Measurements from ENCODE around the gene GRK1.
A peak's percentile ranks its signal among the peaks of the same experiment; 100 is the strongest.

The GRK1 gene

DNA sequence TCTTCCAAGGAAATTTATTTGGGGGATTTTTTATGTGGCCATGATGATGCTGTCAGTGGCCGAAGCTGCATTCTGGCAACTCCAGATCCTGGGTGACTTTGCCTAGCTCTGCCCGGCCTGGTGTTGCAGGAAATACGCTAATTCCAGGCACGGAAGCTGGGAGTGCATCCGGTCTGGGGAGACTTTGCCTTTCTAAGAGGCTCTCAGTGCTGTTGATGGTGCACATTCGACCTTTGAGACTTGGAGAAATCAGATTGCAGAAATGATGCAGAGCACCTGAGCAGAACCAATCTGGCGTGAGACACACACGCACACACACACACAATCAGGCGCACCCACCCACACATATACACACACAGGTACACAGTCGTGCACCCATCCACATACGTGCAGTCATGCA, 86.2 kb downstream of the GRK1 start:
- TF ChIP-seq, protein P1, sequence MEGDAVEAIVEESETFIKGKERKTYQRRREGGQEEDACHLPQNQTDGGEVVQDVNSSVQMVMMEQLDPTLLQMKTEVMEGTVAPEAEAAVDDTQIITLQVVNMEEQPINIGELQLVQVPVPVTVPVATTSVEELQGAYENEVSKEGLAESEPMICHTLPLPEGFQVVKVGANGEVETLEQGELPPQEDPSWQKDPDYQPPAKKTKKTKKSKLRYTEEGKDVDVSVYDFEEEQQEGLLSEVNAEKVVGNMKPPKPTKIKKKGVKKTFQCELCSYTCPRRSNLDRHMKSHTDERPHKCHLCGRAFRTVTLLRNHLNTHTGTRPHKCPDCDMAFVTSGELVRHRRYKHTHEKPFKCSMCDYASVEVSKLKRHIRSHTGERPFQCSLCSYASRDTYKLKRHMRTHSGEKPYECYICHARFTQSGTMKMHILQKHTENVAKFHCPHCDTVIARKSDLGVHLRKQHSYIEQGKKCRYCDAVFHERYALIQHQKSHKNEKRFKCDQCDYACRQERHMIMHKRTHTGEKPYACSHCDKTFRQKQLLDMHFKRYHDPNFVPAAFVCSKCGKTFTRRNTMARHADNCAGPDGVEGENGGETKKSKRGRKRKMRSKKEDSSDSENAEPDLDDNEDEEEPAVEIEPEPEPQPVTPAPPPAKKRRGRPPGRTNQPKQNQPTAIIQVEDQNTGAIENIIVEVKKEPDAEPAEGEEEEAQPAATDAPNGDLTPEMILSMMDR (IDR thresholded peaks at IDR 0.05) = no peak
- TF ChIP-seq ZFX (IDR thresholded peaks at IDR 0.05; ENCODE audit: borderline replicate concordance) = no peak
- no peak overlapping the region for H3K27ac ChIP-seq

- TF ChIP-seq, protein P1 (IDR thresholded peaks at IDR 0.05) = no peak
- no peak for TF ChIP-seq ZFX (IDR thresholded peaks at IDR 0.05; ENCODE audit: borderline replicate concordance)
Observed at GRCh38 chr13:113754242-113754641, 87.2 kb downstream of the GRK1 start.

DNA sequence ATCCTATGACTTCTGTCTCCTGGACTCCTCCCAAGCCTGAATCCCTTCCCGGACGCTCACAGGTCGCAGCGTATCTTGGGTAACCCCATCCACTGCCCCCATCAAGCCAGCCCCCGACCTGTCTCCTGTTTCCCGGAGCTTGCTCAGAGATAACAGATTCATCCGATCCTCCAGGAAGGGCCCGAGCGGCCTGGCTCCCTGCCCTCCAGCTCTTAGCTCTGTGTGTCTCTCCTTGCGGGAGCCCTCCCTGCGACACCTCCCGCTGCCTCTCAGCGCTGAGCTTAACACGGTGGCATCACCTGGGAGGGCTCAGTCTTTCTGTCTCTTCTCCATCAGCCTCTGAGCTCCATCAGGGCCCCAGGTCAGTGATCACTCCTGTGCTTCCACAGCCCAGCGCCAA, 87.7 kb downstream of the GRK1 start:
- TF ChIP-seq ZFX (IDR thresholded peaks at IDR 0.05; ENCODE audit: borderline replicate concordance) = no peak
- TF ChIP-seq, protein P1 (IDR thresholded peaks at IDR 0.05) = no peak
- no peak overlapping the region for H3K27ac ChIP-seq

More at GRCh38 chr13:113754242-113754641, 87.2 kb downstream of the GRK1 start:
- no peak overlapping the region for H3K27ac ChIP-seq

DNA sequence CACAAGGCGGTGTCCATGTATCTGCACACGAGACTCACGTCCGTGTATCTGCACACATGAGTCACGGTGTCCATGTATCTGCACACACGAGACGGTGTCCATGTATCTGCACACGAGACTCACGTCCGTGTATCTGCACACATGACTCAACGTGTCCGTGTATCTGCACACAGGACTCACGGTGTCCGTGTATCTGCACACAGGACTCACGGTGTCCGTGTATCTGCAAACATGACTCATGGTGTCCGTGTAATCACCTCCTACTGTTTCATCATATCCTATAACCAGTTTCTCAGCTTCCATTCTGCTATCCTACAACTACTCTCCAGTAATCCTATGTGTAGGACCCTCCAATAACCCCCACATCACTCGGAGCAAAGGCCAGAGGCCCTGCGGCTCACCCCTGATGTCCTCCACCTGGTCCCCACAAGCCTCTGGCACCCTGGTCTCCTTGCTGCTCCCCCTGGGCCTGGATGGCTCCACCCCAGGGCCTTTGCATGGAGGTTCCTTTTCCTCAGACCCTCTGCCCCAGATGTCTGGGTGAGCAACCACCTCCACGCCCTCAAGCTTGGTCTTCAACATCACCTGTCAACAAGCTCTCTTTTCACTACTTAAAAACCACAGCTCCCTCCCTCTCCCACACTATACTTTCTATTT, 89.5 kb downstream of the GRK1 start:
- TF ChIP-seq, protein P1 (IDR thresholded peaks at IDR 0.05) = no peak

DNA sequence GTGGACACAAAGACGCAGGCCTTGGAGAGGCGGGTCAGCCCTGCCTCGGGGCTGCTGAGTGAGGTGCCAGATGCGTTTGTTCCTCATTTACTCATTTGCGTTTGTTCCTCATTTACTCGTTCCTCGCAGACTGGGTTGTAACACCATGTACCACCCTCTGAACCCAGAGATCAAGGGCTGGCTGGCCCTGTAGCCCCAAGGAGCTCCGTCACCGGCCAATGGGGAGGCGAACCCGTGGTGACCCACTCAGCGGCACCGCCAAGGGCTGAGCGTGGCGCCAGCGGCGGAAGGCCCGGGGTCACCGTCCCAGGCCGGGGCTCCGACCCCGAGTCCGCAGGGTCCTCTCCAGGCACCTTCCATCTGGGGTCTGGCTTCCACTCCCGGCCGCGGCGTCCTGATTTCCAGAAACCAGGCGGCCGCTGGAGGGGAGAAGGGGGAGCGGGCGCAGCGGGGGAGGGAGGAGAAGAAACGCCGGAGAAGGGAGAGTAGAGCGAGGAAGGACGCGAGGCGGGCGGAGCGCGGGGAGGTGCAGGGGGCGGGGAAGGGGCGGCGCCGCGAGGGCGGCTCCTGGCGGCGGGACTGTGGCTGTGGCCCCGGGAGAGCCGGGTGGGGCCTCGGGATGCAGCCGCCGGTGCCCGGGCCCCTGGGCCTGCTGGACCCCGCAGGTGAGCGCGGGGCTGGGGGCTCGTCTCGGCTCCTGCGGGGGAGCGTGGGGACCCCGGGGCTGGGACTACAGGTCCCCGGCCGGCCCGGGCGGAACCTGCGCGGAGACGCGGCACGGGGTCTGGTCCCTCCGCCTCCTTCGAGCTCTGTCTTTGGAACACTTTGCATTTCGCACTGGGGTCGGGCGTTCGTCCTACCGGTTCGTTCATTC, 91.9 kb downstream of the GRK1 start, which contains the start of gene TMEM255B:
TMEM255B (plus strand) TSS at position 576 of the 874 bp plus-strand sequence; CDS start at position 620, 44 bp downstream.
- H3K27ac ChIP-seq = no peak within 1 kb of the TSS
- TF ChIP-seq ZFX (IDR thresholded peaks at IDR 0.05; ENCODE audit: borderline replicate concordance) = no peak
- TF ChIP-seq, protein P1 (IDR thresholded peaks at IDR 0.05) = peak; percentile 53

More for the DNA sequence above, 89.5 kb downstream of the GRK1 start:
- no peak overlapping the region for H3K27ac ChIP-seq

DNA sequence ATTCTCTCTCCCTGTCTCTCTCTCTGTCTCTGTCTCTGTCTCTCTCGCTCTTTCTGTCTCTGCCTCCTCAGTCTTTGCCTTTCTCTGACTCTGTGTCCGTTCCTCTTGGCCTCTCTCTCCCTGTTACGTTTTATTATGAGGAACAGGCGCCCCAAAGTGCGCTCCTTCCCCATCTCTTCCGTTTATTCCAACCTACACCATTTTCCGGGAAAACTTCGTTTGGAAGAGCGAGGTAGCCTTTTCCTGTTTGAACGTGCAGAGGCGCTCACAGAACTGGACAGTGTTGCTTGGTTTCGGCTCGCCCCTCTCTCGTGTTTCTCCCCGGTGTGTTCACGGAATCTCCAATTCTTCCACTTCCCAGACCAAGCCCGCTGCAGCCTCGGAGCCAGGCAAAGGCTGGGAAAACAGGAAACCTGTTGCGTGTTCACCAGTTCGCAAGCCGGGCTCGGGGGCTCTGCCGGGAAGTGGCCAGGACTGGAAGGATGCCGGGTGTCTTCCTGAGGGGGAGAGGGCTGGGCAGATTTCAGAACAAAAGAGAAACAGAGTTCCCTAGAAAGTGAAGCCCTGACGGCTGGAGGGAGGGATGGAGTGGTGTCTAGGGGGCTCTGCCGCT, 92.6 kb downstream of the GRK1 start:
- no peak for TF ChIP-seq ZFX (IDR thresholded peaks at IDR 0.05; ENCODE audit: borderline replicate concordance)
- TF ChIP-seq, protein P1 (IDR thresholded peaks at IDR 0.05) = no peak; the same call in 1 of the 2 replicates
- H3K27ac ChIP-seq = no peak overlapping the region

All from 22Rv1 (cell line).